Fibroblast of pulmonary artery (primary cell): ENCODE measurements around the gene AGAP5.
"Not testable (repeated sequence)": the region's sequence is repeated elsewhere in the genome, so short reads cannot be mapped to it uniquely, and the experiment has no call there.

Source experiments
- DNase-seq: peaks from one replicate; pipeline ENCODE4 v3.0.0-alpha.2; 2010; ENCODE audit warnings: low read depth
- H3K4me3 ChIP-seq: replicated peaks from 2 replicates; pipeline ENCODE4 v1.5.1; 2011; ENCODE audit warnings: low read depth, mild to moderate bottlenecking, control low read depth, low read length, moderate library complexity
- CTCF ChIP-seq: IDR thresholded peaks from 2 replicates; pipeline ENCODE4 v1.5.1; 2011; ENCODE audit warnings: mild to moderate bottlenecking, control low read depth, low read length, inconsistent platforms; ENCODE audit errors: missing control alignments

Gene AGAP5

GRCh38 chr10:73689596-73689995 is 8.3 kb downstream of the AGAP5 start:
- H3K4me3 ChIP-seq, DNase-seq: not testable (repeated sequence)

- DNase-seq, H3K4me3 ChIP-seq: not testable (repeated sequence)
Measured at GRCh38 chr10:73687641-73688040, 10.3 kb downstream of the AGAP5 start.

- not testable (repeated sequence) for H3K4me3 ChIP-seq, DNase-seq
Measured at GRCh38 chr10:73674546-73674945, 23.4 kb downstream of the AGAP5 start.

GRCh38 chr10:73668378-73668777 is 29.5 kb downstream of the AGAP5 start:
- DNase-seq, result not testable (repeated sequence)

GRCh38 chr10:73666153-73666809 is 31.6 kb downstream of the AGAP5 start:
- H3K4me3 ChIP-seq, DNase-seq: not testable (repeated sequence)

More at GRCh38 chr10:73668378-73668777, 29.5 kb downstream of the AGAP5 start:
- H3K4me3 ChIP-seq, result not testable (repeated sequence)

- not testable (repeated sequence) for DNase-seq, H3K4me3 ChIP-seq
Measured at GRCh38 chr10:73665581-73665980, 32.3 kb downstream of the AGAP5 start.

GRCh38 chr10:73664156-73665040 is 33.5 kb downstream of the AGAP5 start:
- not testable (repeated sequence) for DNase-seq, H3K4me3 ChIP-seq

GRCh38 chr10:73663621-73664020 is 34.3 kb downstream of the AGAP5 start:
- not testable (repeated sequence) for DNase-seq

GRCh38 chr10:73662705-73663104 is 35.2 kb downstream of the AGAP5 start:
- not testable (repeated sequence) for H3K4me3 ChIP-seq, DNase-seq

More at GRCh38 chr10:73663621-73664020, 34.3 kb downstream of the AGAP5 start:
- not testable (repeated sequence) for H3K4me3 ChIP-seq

- DNase-seq, result no peak
- H3K4me3 ChIP-seq, result no peak within 1 kb of the TSS
- no peak for TF ChIP-seq CTCF
Measured at GRCh38 chr10:73655990-73656298, 42.0 kb downstream of the AGAP5 start, which contains the start of gene SYNPO2L. Gene SYNPO2L, minus strand, starts transcription at chr10:73656029. Its CDS starts 107 bp downstream, at chr10:73655922.

GRCh38 chr10:73655257-73655989 is 42.5 kb downstream of the AGAP5 start:
- TF ChIP-seq CTCF, result no peak
- no peak overlapping the region for H3K4me3 ChIP-seq
- no peak for DNase-seq
